GM12878 (cell line): ENCODE results near the gene ECPAS. TPM values are rescaled to one million over a fixed set of nuclear protein-coding genes. Genes with fewer than 3 reads are reported as not detected.

Source experiments
- ATAC-seq: fragments of 200-7000 bp; cut with Tn5 transposase; 3 replicates; pipeline ENCODE4 v1.9.1; 2020; ENCODE audit warnings: mild to moderate bottlenecking, moderate library complexity
- BruUV-seq: library from RNA; stranded (reverse); fragments of 400-500 nt; replicated peaks from 2 replicates; lab custom pipeline; 2021; lab: Mats Ljungman, UMichigan
- CTCF ChIA-PET: fragments of 300-600 bp; sonication (Branson Sonifier 250); formaldehyde crosslinking; extraction: SDS; loops from one replicate; lab custom pipeline; 2021; ENCODE audit warnings: inconsistent platforms; lab: Yijun Ruan, JAX
- POLR2A ChIA-PET: fragments of 350-600 bp; formaldehyde crosslinking; extraction: SDS; loops from one replicate; lab custom pipeline; 2021; ENCODE audit warnings: inconsistent platforms; lab: Charles Lee
- RAD21 ChIA-PET: fragments of 300-600 bp; sonication (Branson Sonifier 250); formaldehyde crosslinking; loops from one replicate; lab custom pipeline; 2023; ENCODE audit warnings: antibody characterized with exemption; ENCODE audit not compliant: unreplicated experiment; lab: Charles Lee
- SMC1A ChIA-PET: fragments of 300-600 bp; sonication (Branson Sonifier 250); formaldehyde crosslinking; loops from one replicate; lab custom pipeline; 2023; ENCODE audit not compliant: unreplicated experiment, uncharacterized antibody; lab: Charles Lee
- DNase-seq: peaks from one replicate; pipeline ENCODE4 v3.0.0-alpha.2; 2011; ENCODE audit warnings: low read depth, low spot score
- FAIRE-seq: peaks from 3 replicates; lab custom pipeline; 2011; peaks lifted over from hg19 to GRCh38; lab: Jason Lieb, UNC
- H2AFZ ChIP-seq: 2 replicates; pipeline ENCODE4 v1.6.0; 2011; ENCODE audit warnings: low read depth, low read length, control low read depth; ENCODE audit not compliant: control insufficient read depth
- H3K27ac ChIP-seq: 2 replicates; pipeline ENCODE4 v1.5.1; 2011; ENCODE audit warnings: control low read depth; ENCODE audit not compliant: control insufficient read depth, insufficient read depth
- H3K27me3 ChIP-seq, 2 experiments: replicated peaks in 1 of 2; 2 replicates each; pipeline versions ENCODE4 v1.6.0 to v1.6.1; 2011; ENCODE audit warnings: low read length in 1 of 2; ENCODE audit not compliant: control insufficient read depth in 2 of 2, insufficient read depth in 2 of 2
- H3K36me3 ChIP-seq, 2 experiments: 2 replicates each; pipeline ENCODE4 v1.5.1; 2011; ENCODE audit warnings: low read length in 1 of 2; ENCODE audit not compliant: control insufficient read depth in 2 of 2, insufficient read depth in 2 of 2
- H3K4me1 ChIP-seq: 2 replicates; pipeline ENCODE4 v1.6.1; 2011; ENCODE audit warnings: mild to moderate bottlenecking, low read length, moderate library complexity, mixed read lengths; ENCODE audit not compliant: control insufficient read depth, insufficient read depth
- H3K4me2 ChIP-seq: 2 replicates; pipeline ENCODE4 v1.6.0; 2011; ENCODE audit warnings: control low read depth; ENCODE audit not compliant: control insufficient read depth, insufficient read depth
- H3K4me3 ChIP-seq: fragments of 200-600 bp; sonication (generic); 2 replicates; pipeline ENCODE4 v1.5.1; 2016
- H3K79me2 ChIP-seq: 2 replicates; pipeline ENCODE4 v1.6.0; 2011; ENCODE audit warnings: low read length; ENCODE audit not compliant: control insufficient read depth, insufficient read depth
- H3K9ac ChIP-seq: 2 replicates; pipeline ENCODE4 v1.8.0; 2011; ENCODE audit warnings: low read length, control low read depth, mixed read lengths; ENCODE audit not compliant: control insufficient read depth, insufficient read depth
- H3K9me3 ChIP-seq: replicated peaks from 3 replicates; pipeline ENCODE4 v1.5.1; 2011; ENCODE audit warnings: mild to moderate bottlenecking, low read length; ENCODE audit not compliant: control insufficient read depth, insufficient read depth
- H4K20me1 ChIP-seq: 2 replicates; pipeline ENCODE4 v1.6.0; 2011; ENCODE audit not compliant: control insufficient read depth, insufficient read depth
- CBFB ChIP-seq: IDR thresholded peaks from 2 replicates; pipeline ENCODE4 v1.6.1; 2016; ENCODE audit warnings: antibody characterized with exemption, low read depth
- EZH2 ChIP-seq: IDR thresholded peaks from 2 replicates; pipeline ENCODE4 v1.6.1; 2012; ENCODE audit warnings: low read depth, mild to moderate bottlenecking, control low read depth, inconsistent platforms, low read length, borderline replicate concordance; ENCODE audit not compliant: control insufficient read depth
- MEF2A ChIP-seq: IDR thresholded peaks from 2 replicates; pipeline ENCODE4 v1.6.1; 2011; ENCODE audit warnings: low read depth, mild to moderate bottlenecking, low read length, moderate library complexity; ENCODE audit not compliant: insufficient read depth
- MTA2 ChIP-seq: fragments of 450-650 bp; IDR thresholded peaks from 2 replicates; pipeline ENCODE4 v1.6.1; 2016; ENCODE audit warnings: low read depth, mild to moderate bottlenecking, moderate library complexity
- MYC ChIP-seq: IDR thresholded peaks from 2 replicates; pipeline ENCODE4 v1.6.1; 2011; ENCODE audit warnings: mild to moderate bottlenecking, low read length, moderate library complexity, inconsistent platforms; ENCODE audit not compliant: insufficient read depth, insufficient replicate concordance, insufficient read length, severe bottlenecking
- NR2C1 ChIP-seq: fragments of 450-650 bp; IDR thresholded peaks from 2 replicates; pipeline ENCODE4 v1.6.1; 2017; ENCODE audit warnings: antibody characterized with exemption, mild to moderate bottlenecking, moderate library complexity
- RBBP5 ChIP-seq: fragments of 200-600 bp; sonication (generic); conservative IDR thresholded peaks from 2 replicates; pipeline ENCODE4 v1.6.1; 2016
- RELA ChIP-seq: fragments of 450-650 bp; IDR thresholded peaks from 2 replicates; pipeline ENCODE4 v1.8.0; 2014; ENCODE audit warnings: borderline replicate concordance; ENCODE audit not compliant: partially characterized antibody
- RUNX3 ChIP-seq: IDR thresholded peaks from 2 replicates; pipeline ENCODE4 v1.6.1; 2012; ENCODE audit warnings: low read length, inconsistent platforms
- TAF1 ChIP-seq: IDR thresholded peaks from 2 replicates; pipeline ENCODE4 v1.6.1; 2011; ENCODE audit warnings: mild to moderate bottlenecking, low read depth, low read length, borderline replicate concordance
- WGBS: methylation state at CpG from one replicate; pipeline ENCODE4 v1.1.6; 2016; ENCODE audit warnings: low lambda C conversion rate; ENCODE audit not compliant: insufficient replicate concordance, insufficient coverage; ENCODE audit errors: missing lambda C conversion rate; 5-methylcytosine and 5-hydroxymethylcytosine counted together
- in situ Hi-C: fragments of 300-500 bp; cut with MboI; formaldehyde crosslinking; loops from 9 replicates; pipeline ENCODE4 v1.14.3; 2018; ENCODE audit warnings: mixed read lengths
- intact Hi-C: fragments of 100-400 bp; cut with micrococcal nuclease; formaldehyde crosslinking; loops from one replicate; pipeline ENCODE4 v1.14.2; 2022; ENCODE audit not compliant: unreplicated experiment
- polyA plus RNA-seq, 11 experiments: library from polyadenylated mRNA; depleted of rRNA in 4 of 11; unstranded in 6 of 11; stranded (reverse) in 5 of 11; fragments of >200 nt; fragmentation: Nextera tagmentation in 4 of 11; fragmentation: Illumina TruSeq in 1 of 11; extraction: Ambion mirVana in 4 of 11; extraction: Trizol in 1 of 11; gene quantifications; 1 replicate in 1 of 11; 2 replicates in 10 of 11; pipeline versions ENCODE4 v1.2.1 to v1.2.3, GENCODE V29; 2011 to 2016; ENCODE audit warnings: inconsistent platforms in 2 of 11, missing spikeins in 2 of 11, low read depth in 1 of 11
- total RNA-seq, 4 experiments: library from RNA; depleted of rRNA in 3 of 4; stranded (reverse); fragments of >200 nt in 3 of 4; fragmentation: Illumina TruSeq in 1 of 4; extraction: Trizol in 1 of 4; gene quantifications; 2 replicates each; pipeline versions ENCODE4 v1.2.1 to v1.2.3, GENCODE V29; 2013 to 2021

ECPAS gene
- total and polyA plus RNA-seq, 10 of the 15 experiments (the other 5 are each of a cell fraction or from before 2014, with no cell fraction given) = 11.2 to 69.8 (median 50.1) TPM

- FAIRE-seq (no peak), ATAC-seq (no peak), DNase-seq (no peak)
- Histone ChIP-seq H3K4me3 (no peak overlapping the region), H3K27me3 (no peaks in the 10 kb centered on the region), H2AFZ (no peak overlapping the region), H3K36me3 (peaks cover 11 to 26% of the 10 kb centered on the region in 2 experiments), H4K20me1 (no peaks in the 10 kb centered on the region), H3K27ac (no peak overlapping the region), H3K4me2 (no peak overlapping the region), H3K79me2 (no peaks in the 10 kb centered on the region), H3K4me1 (no peaks in the 10 kb centered on the region), H3K9ac (no peak overlapping the region), H3K9me3 (no peaks in the 10 kb centered on the region)
- RAD21 ChIA-PET = no interaction called here
- TF ChIP-seq MYC (no peak), MTA2 (no peak), RBBP5 (no peak), NR2C1 (no peak)
- BruUV-seq = no TSS peak
- intact Hi-C loops = no loop called here
- 91% methylated on average over 4 of the region's 4 CpGs for WGBS
- CTCF ChIA-PET = no interaction called here
- SMC1A ChIA-PET = interaction anchor here (1.4 kb wide), 1 partner anchor 9 kb away, joined by 3 read pairs; no protein-coding TSS in a partner anchor
- POLR2A ChIA-PET = no interaction called here
- in situ Hi-C loops = no loop called here
Observed at GRCh38 chr9:111389406-111389805, 94.8 kb downstream of the ECPAS start.

- RAD21 ChIA-PET = no interaction called here
- peaks cover 9 to 43% of the 10 kb centered on the region in 2 experiments for H3K36me3 ChIP-seq
- no peak for FAIRE-seq
Observed at GRCh38 chr9:111386386-111386785, 97.8 kb downstream of the ECPAS start.

More at GRCh38 chr9:111386386-111386785, 97.8 kb downstream of the ECPAS start:
- intact Hi-C loops = no loop called here
- Histone ChIP-seq H3K9ac (no peak overlapping the region), H4K20me1 (no peaks in the 10 kb centered on the region), H3K27me3 (no peaks in the 10 kb centered on the region), H2AFZ (no peak overlapping the region), H3K79me2 (no peaks in the 10 kb centered on the region), H3K4me1 (no peaks in the 10 kb centered on the region), H3K9me3 (no peaks in the 10 kb centered on the region), H3K27ac (no peak overlapping the region), H3K4me3 (no peak overlapping the region), H3K4me2 (no peak overlapping the region)
- WGBS = 64% methylated on average over 3 of the region's 3 CpGs
- ChIA-PET SMC1A (no interaction called here), CTCF (no interaction called here), POLR2A (no interaction called here)
- DNase-seq (no peak), ATAC-seq (peak; percentile 61)
- TF ChIP-seq RUNX3 = peak; percentile 97
- TF ChIP-seq MEF2A = peak; percentile 36; the same call in 1 of the 2 replicates
- no peak for TF ChIP-seq EZH2
- peak; percentile 79 for TF ChIP-seq CBFB
- TF ChIP-seq TAF1 = no peak
- no peak for TF ChIP-seq RELA
- BruUV-seq = no TSS peak
- in situ Hi-C loops = no loop called here
